Neural progenitor cell (in vitro differentiated cells): ENCODE measurements around the gene GABRR3.

Experiments used
- CTCF ChIP-seq: fragments of 200-600 bp; sonication (generic); IDR thresholded peaks from 2 replicates; pipeline ENCODE4 v1.5.1; 2017; ENCODE audit warnings: antibody characterized with exemption, mild to moderate bottlenecking
- EZH2phosphoT487 ChIP-seq: fragments of 200-600 bp; sonication (generic); IDR thresholded peaks from 2 replicates; pipeline ENCODE4 v1.6.1; 2017; ENCODE audit warnings: antibody characterized with exemption

- no peak for TF ChIP-seq CTCF
- TF ChIP-seq EZH2phosphoT487: no peak
Observed at GRCh38 chr3:97942801-97943546, 92.1 kb downstream of the GABRR3 start.
